Neuronal stem cell (in vitro differentiated cells): Measurements from ENCODE around the gene LTBP1.

Experiments used
- DNase-seq: peaks from one replicate; pipeline ENCODE4 v3.0.0-alpha.2; 2013; ENCODE audit warnings: low spot score
- H2AFZ ChIP-seq: one replicate; pipeline ENCODE4 v1.6.1; 2013; ENCODE audit warnings: mild to moderate bottlenecking, low read length, inconsistent platforms
- H2AK5ac ChIP-seq: 2 replicates; pipeline ENCODE4 v1.6.1; 2013; ENCODE audit warnings: low read depth, mild to moderate bottlenecking, inconsistent platforms, low read length, moderate library complexity, mixed read lengths
- H2BK120ac ChIP-seq: 2 replicates; pipeline ENCODE4 v1.6.1; 2013; ENCODE audit warnings: low read depth, mild to moderate bottlenecking, inconsistent platforms, low read length, moderate library complexity, mixed read lengths
- H2BK12ac ChIP-seq: one replicate; pipeline ENCODE4 v1.6.1; 2013; ENCODE audit warnings: low read length, inconsistent platforms
- H2BK15ac ChIP-seq: 2 replicates; pipeline ENCODE4 v1.6.1; 2013; ENCODE audit warnings: mild to moderate bottlenecking, low read length, inconsistent platforms, mixed read lengths
- H2BK5ac ChIP-seq: one replicate; pipeline ENCODE4 v1.6.1; 2013; ENCODE audit warnings: inconsistent platforms, mild to moderate bottlenecking, low read length, moderate library complexity
- H3K14ac ChIP-seq: one replicate; pipeline ENCODE4 v1.6.1; 2013; ENCODE audit warnings: low read length, inconsistent platforms
- H3K18ac ChIP-seq: 2 replicates; pipeline ENCODE4 v1.6.1; 2013; ENCODE audit warnings: low read length, inconsistent platforms
- H3K23ac ChIP-seq: 2 replicates; pipeline ENCODE4 v1.6.1; 2013; ENCODE audit warnings: low read depth, mild to moderate bottlenecking, mixed read lengths, low read length, inconsistent platforms; ENCODE audit not compliant: poor library complexity
- H3K27ac ChIP-seq: replicated peaks from 3 replicates; pipeline ENCODE4 v1.5.1; 2013; ENCODE audit warnings: low read length, inconsistent platforms
- H3K27me3 ChIP-seq, 3 experiments: 2 replicates each; pipeline ENCODE4 v1.6.1; 2013; ENCODE audit warnings: low read length in 3 of 3, mild to moderate bottlenecking in 2 of 3, inconsistent platforms in 1 of 3, low read depth in 1 of 3, mixed read lengths in 1 of 3, moderate library complexity in 1 of 3; ENCODE audit not compliant: control insufficient read depth in 3 of 3, insufficient read depth in 3 of 3
- H3K36me3 ChIP-seq, 2 donors: replicated peaks in 1 of 2; 2 replicates each; pipeline ENCODE4 v1.6.1; 2013; ENCODE audit warnings: low read length in 2 of 2; ENCODE audit not compliant: control insufficient read depth in 2 of 2, insufficient read depth in 2 of 2
- H3K4ac ChIP-seq: 2 replicates; pipeline ENCODE4 v1.6.1; 2013; ENCODE audit warnings: inconsistent platforms, mild to moderate bottlenecking, low read length, moderate library complexity
- H3K4me1 ChIP-seq, 2 donors: 1 replicate in 1 of 2; 2 replicates in 1 of 2; pipeline ENCODE4 v1.6.1; 2013; ENCODE audit warnings: low read length in 2 of 2, low read depth in 1 of 2; ENCODE audit not compliant: control insufficient read depth in 2 of 2, insufficient read depth in 1 of 2
- H3K4me2 ChIP-seq: one replicate; pipeline ENCODE4 v1.6.1; 2013; ENCODE audit warnings: mild to moderate bottlenecking, low read length, inconsistent platforms; ENCODE audit not compliant: insufficient read depth, poor library complexity, severe bottlenecking
- H3K4me3 ChIP-seq, 2 donors: 2 replicates each; pipeline ENCODE4 v1.5.1; 2013; ENCODE audit warnings: low read length in 2 of 2, mild to moderate bottlenecking in 2 of 2, inconsistent platforms in 1 of 2, moderate library complexity in 1 of 2
- H3K79me1 ChIP-seq: one replicate; pipeline ENCODE4 v1.6.1; 2013; ENCODE audit warnings: low read depth, mild to moderate bottlenecking, inconsistent platforms, low read length, moderate library complexity
- H3K9ac ChIP-seq: one replicate; pipeline ENCODE4 v1.6.1; 2013; ENCODE audit warnings: mild to moderate bottlenecking, low read depth, low read length, inconsistent platforms; ENCODE audit not compliant: poor library complexity
- H3K9me3 ChIP-seq, 2 donors: replicated peaks in 1 of 2; 2 replicates each; pipeline versions ENCODE3 to v1.6.1; 2013; ENCODE audit warnings: low read length in 2 of 2, mild to moderate bottlenecking in 2 of 2, inconsistent platforms in 1 of 2, low read depth in 1 of 2, mixed read lengths in 1 of 2, moderate library complexity in 1 of 2; ENCODE audit not compliant: control insufficient read depth in 2 of 2, insufficient read depth in 1 of 2
- H4K8ac ChIP-seq: one replicate; pipeline ENCODE4 v1.6.1; 2013; ENCODE audit warnings: low read depth, mild to moderate bottlenecking, inconsistent platforms, low read length, moderate library complexity
- H4K91ac ChIP-seq: one replicate; pipeline ENCODE4 v1.6.1; 2013; ENCODE audit warnings: low read length, low read depth, mild to moderate bottlenecking, inconsistent platforms; ENCODE audit not compliant: poor library complexity
- WGBS, 2 donors: extraction: QIAGEN DNeasy Blood & Tissue Kit; methylation state at CpG; one replicate each; pipeline ENCODE4 v1.1.7; 2013; ENCODE audit warnings: missing lambda C conversion rate in 2 of 2, mixed read lengths in 1 of 2; ENCODE audit not compliant: insufficient read length in 2 of 2, insufficient replicate concordance in 1 of 2; ENCODE audit errors: extremely low coverage in 2 of 2; 5-methylcytosine and 5-hydroxymethylcytosine counted together

LTBP1 gene

GRCh38 chr2:33335516-33335915 lies 388.8 kb downstream of the LTBP1 start:
- no peaks in the 10 kb centered on the region for H3K9me3 ChIP-seq
- DNase-seq, result no peak
- no peak overlapping the region for H2BK5ac ChIP-seq
- H3K23ac ChIP-seq, result no peak overlapping the region
- H4K91ac ChIP-seq, result no peak overlapping the region
- H3K4me2 ChIP-seq, result no peak overlapping the region
- H2AK5ac ChIP-seq, result no peak overlapping the region
- H3K4me1 ChIP-seq, result no peaks in the 10 kb centered on the region
- no peaks in the 10 kb centered on the region for H3K79me1 ChIP-seq
- whole genome bisulfite sequencing, 2 donors, result no CpG with 5 or more reads among the region's 3 CpGs
- H3K14ac ChIP-seq, result no peak overlapping the region
- H3K9ac ChIP-seq, result no peak overlapping the region
- H3K4me3 ChIP-seq, result no peak overlapping the region
- no peak overlapping the region for H3K18ac ChIP-seq
- no peaks in the 10 kb centered on the region for H3K27me3 ChIP-seq
- no peaks in the 10 kb centered on the region for H3K36me3 ChIP-seq
- H3K4ac ChIP-seq, result no peak overlapping the region
- H2BK15ac ChIP-seq, result no peak overlapping the region
- H2BK120ac ChIP-seq, result no peak overlapping the region
- no peak overlapping the region for H4K8ac ChIP-seq
- H2BK12ac ChIP-seq, result no peak overlapping the region
- H2AFZ ChIP-seq, result no peak overlapping the region
- H3K27ac ChIP-seq, result no peak overlapping the region

DNA sequence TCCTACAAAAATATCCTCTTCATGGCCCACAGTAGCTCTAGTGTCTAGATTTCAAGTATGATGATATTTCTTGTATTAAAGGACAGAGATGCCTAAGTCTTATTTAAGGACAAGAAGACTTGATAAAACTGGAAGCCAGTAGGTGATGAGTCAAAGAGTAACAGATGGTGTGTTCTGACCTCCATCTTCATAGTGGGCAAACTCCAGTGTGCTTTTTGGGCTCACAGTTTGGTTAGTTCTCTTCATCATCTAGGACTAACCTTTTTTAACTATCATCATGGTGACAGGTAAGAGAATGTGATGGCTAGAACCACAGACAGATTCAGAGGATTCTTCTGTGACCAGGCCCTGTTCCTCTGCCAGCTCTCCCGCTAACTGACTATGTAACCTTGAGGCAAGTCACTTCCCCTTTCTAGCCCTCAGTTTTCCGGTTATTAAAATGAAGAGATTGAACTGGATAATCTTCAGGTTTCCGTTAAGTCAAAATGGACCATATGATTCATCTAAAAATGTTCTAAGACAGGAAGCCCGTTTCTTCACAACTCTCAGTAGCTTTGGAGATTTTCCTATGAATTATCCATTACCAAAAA lies 389.4 kb downstream of the LTBP1 start:
- Histone ChIP-seq H2BK12ac (no peak overlapping the region), H3K4me3 (no peak overlapping the region), H3K4me1 (no peaks in the 10 kb centered on the region), H2AFZ (no peak overlapping the region), H3K27me3 (no peaks in the 10 kb centered on the region), H3K27ac (no peak overlapping the region), H4K8ac (no peak overlapping the region), H3K9ac (no peak overlapping the region), H3K9me3 (no peaks in the 10 kb centered on the region), H3K36me3 (no peaks in the 10 kb centered on the region), H2BK120ac (no peak overlapping the region), H3K4ac (no peak overlapping the region), H3K79me1 (no peaks in the 10 kb centered on the region), H3K4me2 (no peak overlapping the region), H3K23ac (no peak overlapping the region), H4K91ac (no peak overlapping the region), H2AK5ac (no peak overlapping the region), H2BK15ac (no peak overlapping the region), H3K18ac (no peak overlapping the region), H2BK5ac (no peak overlapping the region), H3K14ac (no peak overlapping the region)
- WGBS, 2 donors, result no CpG with 5 or more reads among the region's 4 CpGs
- no peak for DNase-seq

GRCh38 chr2:33337385-33337960 lies 390.7 kb downstream of the LTBP1 start:
- Histone ChIP-seq H2BK12ac (no peak overlapping the region), H3K4me2 (no peak overlapping the region), H2BK5ac (no peak overlapping the region), H3K23ac (no peak overlapping the region), H3K27me3 (no peaks in the 10 kb centered on the region), H3K36me3 (no peaks in the 10 kb centered on the region), H4K91ac (no peak overlapping the region), H3K4ac (no peak overlapping the region), H3K9ac (no peak overlapping the region), H2AK5ac (no peak overlapping the region), H4K8ac (no peak overlapping the region), H2BK15ac (no peak overlapping the region), H3K18ac (no peak overlapping the region), H3K4me1 (no peaks in the 10 kb centered on the region), H3K27ac (no peak overlapping the region), H3K14ac (no peak overlapping the region), H3K4me3 (no peak overlapping the region), H2AFZ (no peak overlapping the region), H2BK120ac (no peak overlapping the region), H3K79me1 (no peaks in the 10 kb centered on the region), H3K9me3 (no peaks in the 10 kb centered on the region)
- no CpG with 5 or more reads among the region's 7 CpGs for WGBS, 2 donors
- no peak for DNase-seq

GRCh38 chr2:33337981-33338380 lies 391.2 kb downstream of the LTBP1 start:
- peaks cover 0 to 2% of the 10 kb centered on the region in 2 donors for H3K36me3 ChIP-seq
- no peak overlapping the region for H2BK5ac ChIP-seq
- no peaks in the 10 kb centered on the region for H3K4me1 ChIP-seq
- no peak overlapping the region for H2BK12ac ChIP-seq
- no peak overlapping the region for H3K9ac ChIP-seq
- no peak overlapping the region for H4K8ac ChIP-seq
- H3K27ac ChIP-seq, result no peak overlapping the region
- no peak overlapping the region for H3K4me3 ChIP-seq
- no peaks in the 10 kb centered on the region for H3K27me3 ChIP-seq
- H4K91ac ChIP-seq, result no peak overlapping the region
- no peak overlapping the region for H2BK120ac ChIP-seq
- no peak overlapping the region for H3K18ac ChIP-seq
- H3K4ac ChIP-seq, result no peak overlapping the region
- H3K4me2 ChIP-seq, result no peak overlapping the region
- DNase-seq, result no peak
- no peak overlapping the region for H2BK15ac ChIP-seq
- no peak overlapping the region for H3K23ac ChIP-seq
- no peak overlapping the region for H2AK5ac ChIP-seq
- H3K14ac ChIP-seq, result no peak overlapping the region
- no peaks in the 10 kb centered on the region for H3K79me1 ChIP-seq
- no peak overlapping the region for H2AFZ ChIP-seq
- no peaks in the 10 kb centered on the region for H3K9me3 ChIP-seq
- WGBS, 2 donors, result no CpG with 5 or more reads among the region's 4 CpGs
